NCI-H2081 treated with DMSO at 0.1 percent for 48 hours (cell line): ENCODE data around the gene MYO5B.

ENCODE experiments used
- DNase-seq: peaks from one replicate; lab custom pipeline; 2025; lab: John Stamatoyannopoulos, UW

Gene MYO5B

DNA sequence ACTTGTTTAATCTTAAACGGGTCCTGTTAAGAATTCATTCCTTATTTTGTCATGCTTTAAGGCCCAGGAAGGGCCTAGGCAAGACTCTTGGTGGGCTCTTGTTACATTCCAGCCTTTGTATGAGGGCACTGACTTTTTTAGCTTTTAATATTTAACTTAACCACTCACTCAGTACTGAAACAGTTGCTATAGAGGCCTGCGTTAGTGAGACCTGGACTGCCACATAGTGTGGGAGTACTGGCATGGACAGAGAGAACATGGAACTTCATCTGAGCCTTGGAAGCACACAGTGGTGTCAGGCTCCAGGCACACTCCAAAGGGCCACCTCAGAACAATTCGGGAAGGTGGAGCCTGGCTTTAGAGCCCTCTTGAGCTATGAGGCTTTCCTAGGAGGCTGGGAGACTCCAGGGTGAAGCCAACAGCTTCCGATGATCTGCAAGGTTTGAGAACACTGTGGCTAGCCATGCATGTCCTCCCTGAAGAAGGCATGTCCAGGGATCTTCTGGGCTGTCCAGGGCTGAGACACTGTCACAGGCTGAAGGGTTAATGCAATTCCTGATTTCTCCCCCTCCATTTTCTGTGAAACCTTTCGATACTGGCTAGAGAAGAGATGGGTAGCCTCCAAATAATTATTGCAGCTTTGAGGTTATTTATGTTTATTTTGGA, 226.2 kb downstream of the MYO5B start:
- no peak for DNase-seq

DNA sequence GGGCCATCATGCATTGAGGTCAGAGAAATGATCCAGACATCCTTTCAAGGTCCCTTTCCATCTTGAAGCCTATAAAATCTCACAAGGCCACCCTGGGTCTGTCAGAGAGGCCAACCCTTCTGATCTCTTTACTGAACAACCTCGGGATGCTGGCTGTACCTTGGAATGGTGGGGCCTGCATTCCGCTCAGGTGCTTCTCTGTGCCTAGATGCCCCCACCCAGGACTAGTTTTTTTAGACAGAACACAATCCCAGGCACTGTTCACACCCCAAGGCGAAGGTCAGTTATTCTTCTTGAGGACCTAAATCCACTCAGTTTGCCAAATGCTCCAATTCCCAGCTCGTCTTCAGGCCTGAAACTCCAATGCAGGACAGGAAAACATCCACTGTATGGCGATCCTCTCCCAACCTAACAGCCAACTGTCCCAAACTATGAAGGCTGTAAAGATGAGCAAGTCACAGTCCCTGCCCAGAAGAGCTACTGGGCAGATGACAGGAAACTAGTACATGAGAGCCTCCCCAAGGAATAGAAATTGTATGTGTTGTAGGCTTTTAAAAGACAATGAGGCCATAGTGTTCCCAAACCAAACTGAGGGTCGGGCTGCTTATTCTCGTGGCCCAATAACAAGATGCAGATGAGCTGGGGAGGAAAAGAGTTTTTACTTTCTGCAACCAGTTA, 227.2 kb downstream of the MYO5B start:
- DNase-seq, result no peak

DNA sequence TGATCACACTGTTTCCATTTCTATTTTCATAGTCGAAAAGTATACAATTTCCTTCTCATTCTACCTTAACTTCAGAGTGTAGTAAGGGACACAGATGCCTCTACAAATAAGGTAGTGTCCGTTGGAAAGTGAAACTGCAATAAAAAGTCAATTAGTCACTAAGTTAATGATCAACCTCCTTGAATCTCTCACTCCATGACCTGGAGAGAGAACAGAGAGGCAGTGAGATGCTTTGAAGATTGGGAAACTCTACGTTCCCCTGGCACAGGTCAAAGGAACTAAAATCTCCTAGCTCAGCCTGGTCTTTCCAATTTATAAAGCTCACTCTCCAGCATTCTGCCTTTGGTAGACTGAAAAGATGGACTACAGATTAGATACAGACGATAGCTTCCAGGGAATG, 227.8 kb downstream of the MYO5B start:
- DNase-seq, result no peak

DNA sequence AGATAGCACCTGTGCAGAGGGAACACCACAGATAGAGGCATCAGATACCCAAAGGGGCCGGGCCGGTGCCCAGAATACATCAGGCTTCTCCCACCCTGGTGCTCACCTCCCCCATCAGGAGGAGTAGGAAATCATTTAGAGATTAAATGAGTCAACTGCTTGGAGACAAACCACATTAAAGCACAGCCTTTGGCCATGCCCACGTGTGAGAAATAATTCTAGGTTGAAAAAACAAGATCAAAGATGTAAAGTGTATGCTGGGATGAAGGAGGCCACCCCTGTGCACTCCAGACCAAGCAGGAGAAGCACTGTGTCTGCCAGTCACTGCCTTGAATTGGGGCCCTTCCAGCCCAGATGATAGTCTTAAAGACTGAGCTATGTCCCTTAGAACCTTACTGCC, 228.9 kb downstream of the MYO5B start:
- DNase-seq, result no peak

DNA sequence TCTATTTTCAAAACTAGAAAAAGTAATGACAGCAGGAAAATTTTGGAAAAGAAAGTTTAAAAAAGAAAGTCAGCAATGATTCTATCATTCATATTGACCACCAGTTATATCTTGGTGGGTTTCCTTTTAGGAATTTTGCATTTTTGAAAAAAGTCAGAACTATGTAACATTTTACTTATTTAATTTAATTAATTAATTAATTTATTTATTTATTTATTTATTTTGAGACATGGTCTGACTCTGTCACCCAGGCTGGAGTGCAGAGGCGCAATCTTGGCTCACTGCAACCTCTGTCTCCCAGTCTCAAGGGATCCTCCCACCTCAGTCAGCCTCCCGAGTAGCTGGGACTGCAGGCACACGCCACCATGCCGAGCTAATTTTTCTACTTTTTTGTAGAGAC, 231.7 kb downstream of the MYO5B start:
- DNase-seq, result no peak

DNA sequence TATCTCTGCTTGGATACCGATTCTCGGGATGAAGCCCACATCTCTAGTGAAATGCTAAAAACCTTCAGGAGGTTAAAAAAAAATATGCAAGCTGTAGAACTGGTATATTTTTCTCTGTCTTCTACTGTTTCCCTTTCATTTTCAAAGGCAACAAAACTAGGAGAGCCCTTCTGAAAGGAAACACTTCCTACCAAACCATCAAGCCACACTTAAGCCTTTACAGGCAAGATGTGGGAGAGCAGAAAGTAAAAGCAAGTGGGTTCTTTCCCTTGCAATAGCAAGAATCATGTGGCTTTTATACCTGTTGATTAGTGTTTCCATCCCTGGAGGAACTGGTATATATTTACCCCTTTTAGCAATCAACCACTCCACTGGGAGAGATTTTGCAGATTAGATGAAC, 233.7 kb downstream of the MYO5B start:
- DNase-seq, result no peak

DNA sequence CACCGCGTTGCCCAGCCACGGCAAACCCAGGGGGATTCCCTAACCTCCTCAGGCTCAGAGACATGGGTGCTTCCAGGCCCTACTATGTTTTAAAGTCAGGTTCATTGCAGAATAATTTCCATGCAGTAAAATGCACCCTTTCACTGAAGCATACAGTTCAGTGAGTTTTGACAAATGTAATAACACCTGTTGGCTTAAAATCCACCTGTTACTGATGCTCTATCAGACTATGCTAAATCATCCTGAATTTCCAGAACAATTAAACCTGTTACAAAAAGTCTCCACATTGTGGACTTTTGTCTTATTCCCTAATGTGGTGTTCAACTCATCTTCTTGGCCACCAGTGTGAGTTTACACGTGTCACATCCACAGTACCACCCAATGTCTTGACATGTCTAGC, 234.6 kb downstream of the MYO5B start:
- no peak for DNase-seq

DNA sequence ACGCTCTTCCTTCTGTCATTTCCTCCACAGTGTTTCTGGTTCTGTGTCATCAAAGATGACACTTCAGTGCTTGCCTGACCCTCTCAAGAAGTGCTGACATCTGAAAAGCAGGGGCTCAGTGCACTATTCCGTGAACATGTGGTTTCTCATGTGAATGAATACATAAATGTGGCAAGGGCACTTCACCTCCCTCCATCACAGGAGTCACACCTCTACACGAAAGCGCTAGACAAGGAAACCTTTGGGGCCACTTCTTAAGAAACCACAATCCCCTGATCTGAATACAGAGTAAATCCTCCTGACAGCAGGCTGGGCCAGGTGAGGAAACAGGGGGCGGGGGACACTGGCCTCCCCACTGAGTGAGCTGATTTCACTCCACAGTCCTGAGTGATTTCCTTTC, 235.8 kb downstream of the MYO5B start:
- no peak for DNase-seq

DNA sequence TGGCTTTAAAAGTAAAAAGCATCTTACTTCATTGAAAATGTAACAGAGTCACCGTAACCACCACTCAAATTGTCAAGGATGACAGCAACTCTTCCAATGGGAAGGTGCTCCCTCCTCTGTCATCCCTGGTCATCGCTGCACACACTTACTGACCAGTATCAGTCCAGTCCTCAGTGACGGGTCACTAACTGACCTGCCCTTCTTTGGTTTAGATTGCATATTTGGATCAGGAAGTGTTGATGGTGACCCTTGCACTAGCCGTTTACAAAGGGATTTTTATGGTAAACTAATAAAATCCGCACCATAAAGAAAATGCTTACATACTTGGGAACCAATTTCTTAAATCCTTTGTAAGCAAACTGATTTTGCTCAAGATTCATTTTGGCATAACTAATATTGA, 239.7 kb downstream of the MYO5B start:
- no peak for DNase-seq

DNA sequence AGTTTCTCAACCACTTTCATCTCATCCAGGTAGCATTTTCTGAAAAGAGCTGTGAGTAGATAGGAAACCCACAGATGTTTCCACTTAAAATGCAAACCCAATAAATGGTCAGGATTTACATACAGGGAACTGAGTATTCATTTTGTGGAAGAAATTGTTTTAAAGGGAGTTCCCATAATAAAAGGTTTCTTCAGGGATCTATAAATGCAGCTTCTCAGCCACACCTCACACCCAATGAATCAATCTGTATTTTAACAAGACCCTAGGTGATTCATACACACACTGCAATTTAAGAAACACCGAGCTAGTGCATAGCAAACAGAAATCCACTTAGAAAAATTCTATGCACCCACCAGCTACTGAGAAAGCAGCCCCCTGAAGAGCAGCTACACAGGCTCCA, 241.6 kb downstream of the MYO5B start:
- no peak for DNase-seq

DNA sequence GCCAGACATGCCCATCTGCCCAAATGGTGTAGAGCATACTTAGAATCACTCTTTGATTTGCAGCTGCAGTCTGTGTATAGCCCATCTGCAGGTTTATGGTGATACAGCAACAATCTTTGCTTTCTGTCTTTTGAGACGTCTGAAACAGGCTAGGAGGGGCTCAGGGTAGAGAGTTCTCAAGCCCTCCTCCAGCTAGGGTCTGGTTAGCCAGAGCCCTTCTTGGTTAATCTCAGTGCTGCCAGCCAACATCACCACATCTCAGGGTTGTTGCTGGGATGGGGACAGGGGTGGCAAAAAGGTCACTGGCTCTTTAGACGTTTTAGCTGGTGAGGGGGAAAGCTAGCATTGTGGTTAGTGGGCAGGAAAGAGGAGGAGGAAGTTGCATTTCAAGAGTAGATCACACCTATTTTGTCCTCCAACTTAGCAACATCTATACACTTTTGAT, 245.0 kb downstream of the MYO5B start:
- DNase-seq, result no peak

DNA sequence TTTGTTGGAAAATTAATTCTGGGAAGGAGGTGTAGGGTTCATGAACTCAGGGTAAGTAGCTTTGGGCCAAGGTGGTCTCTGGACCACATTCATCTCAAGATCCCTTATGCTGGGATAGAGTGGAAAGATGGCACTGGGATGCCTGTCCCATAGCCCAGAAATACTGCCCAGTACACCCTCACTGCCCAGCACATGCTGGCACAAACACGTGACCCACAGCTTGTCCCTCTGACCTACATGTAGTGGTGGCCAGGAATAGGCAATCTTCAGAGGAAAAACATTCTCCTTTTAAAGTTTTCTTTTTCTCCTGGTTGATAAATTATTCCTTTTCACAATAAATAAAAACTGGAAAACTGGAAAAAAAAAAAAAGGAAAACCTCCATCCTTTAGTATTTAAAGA, 246.0 kb downstream of the MYO5B start:
- DNase-seq, result no peak

DNA sequence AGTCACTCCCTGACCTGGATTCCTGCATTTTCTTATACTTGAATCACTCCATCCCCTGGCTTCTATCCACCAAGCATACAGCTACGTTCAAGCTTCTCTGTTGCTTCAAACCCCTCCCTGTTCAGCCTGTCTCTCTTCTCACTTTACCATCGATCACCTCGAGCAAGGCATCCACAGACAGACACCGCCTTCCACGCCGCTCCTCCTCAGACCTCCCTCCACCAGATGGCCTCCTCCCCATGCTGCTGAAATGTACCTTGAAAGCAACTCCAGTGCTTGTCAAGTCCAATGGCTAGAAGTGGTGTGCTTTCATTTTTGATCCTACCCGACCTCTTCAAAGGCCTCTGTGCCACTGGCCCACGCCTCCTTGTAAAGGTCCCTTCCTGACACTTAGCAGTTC, 250.3 kb downstream of the MYO5B start:
- no peak for DNase-seq

DNA sequence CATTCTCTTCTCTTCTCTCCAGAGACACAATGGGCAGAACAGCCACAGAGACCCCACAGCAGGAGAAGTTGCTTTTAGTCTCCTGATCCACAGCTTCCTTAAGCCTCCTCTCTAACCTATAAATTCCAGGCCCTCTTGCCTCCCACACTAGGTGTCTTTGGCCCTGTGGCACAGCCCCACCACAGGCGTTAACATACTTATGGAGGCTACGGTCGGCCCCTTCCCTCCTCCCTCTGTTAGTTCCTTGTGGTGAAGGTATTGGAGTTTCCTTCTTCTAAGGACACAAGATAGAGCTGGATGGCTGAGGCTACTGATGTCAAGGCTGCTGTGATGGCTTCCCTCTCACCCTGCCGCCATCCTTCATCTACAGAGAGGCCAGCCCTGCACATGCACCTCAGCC, 258.1 kb downstream of the MYO5B start:
- DNase-seq, result no peak

DNA sequence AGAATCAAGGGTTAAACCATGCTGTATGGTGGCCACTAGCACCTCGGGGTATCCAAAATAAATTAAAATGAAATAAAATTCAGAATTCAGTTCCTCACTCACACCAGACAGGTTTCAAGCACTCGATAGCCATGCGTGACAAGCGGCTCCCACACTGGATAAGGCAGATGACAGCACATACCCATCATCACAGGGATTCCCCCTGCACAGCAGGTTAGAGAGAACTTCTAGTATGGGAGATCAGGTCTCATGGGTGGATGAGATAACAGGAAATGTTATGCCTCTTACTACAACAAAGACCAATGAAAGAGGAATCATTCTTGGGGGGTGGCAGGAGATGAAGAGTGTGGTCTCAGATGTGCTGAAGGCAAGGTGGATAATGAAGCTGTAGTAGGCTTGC, 259.7 kb downstream of the MYO5B start:
- DNase-seq, result no peak

DNA sequence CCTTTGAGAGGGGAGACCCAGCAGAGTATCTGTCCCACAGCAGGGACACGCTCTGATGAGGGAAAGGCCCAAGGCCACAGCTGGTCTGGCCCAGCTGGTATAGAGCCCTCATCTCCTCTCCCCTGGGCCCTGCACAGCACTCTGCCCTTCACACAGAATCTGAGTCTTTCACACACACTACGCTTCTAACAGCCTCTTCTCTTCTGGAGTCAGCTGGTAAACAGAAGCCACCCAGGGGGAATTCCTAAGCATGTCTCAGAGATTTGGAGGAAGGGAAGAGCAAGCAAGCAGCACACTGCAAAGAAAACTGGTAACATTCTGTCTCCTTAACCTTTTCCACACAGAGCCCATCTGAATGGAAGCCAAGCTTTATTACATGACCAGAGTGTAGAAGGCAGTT, 260.5 kb downstream of the MYO5B start:
- DNase-seq, result no peak

DNA sequence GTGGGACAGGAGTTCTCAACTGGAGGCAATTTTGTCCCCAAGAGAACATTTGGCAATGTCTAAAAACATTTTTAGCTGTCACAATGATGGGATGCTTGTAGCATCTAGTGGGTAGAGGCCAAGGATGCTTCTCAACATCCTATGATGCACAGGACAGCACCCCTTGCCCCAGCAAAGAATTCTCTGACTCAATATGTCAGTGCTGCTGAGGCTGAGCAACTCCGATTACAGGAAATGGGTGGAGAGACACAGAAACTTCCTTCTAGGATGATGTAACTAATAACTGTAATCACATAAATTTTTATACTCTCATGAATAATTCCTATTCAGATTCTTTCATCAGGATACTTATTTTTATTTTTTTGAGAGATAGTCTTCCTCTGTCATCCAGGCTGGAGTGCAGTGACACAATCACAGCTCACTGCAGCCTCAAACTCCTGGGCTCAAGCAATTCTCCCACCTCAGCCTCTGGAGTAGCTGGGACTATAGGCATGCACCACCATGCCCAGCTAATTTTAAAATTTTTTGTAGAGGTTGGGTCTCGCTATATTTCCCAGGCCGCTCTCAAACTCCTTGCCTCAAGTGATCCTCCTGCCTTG, 261.3 kb downstream of the MYO5B start:
- DNase-seq, result no peak

DNA sequence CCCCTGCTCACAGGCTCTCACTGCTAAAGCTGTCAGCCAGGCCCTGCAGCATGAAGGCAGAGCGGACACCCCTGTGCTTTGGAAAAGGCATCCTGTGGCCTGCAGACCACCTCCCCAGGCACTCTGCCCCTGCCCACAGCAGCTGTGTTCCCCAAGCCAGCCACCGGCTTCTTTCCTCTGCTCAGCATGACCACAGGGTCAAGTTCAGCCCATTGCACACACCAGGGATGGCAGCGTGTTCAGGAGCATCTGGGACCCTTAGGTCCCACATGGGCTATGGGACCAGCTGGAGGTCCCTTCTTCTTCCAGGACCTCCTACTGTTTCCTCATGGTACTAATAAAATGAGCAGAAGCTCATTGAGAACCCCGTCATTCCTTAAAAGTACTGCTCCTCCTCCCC, 263.2 kb downstream of the MYO5B start:
- no peak for DNase-seq

DNA sequence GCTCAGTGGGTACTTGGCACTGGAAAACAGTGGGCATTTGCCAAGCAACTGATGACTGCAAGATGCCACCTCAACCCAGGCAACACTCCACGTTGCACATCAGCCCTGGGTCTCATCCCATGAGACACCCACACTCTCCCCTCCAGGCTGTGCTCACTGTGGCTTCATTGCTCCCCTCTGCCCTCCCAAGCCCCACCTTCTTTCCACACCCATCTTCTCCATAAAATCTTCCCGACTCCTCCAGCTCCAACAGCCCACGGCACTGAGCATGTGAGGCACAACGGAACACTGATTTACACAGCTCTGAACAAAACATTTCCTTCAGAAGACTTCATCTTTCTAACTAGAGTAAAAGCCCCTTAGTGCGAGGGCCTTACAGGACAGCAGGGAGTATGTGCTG, 263.8 kb downstream of the MYO5B start:
- no peak for DNase-seq

DNA sequence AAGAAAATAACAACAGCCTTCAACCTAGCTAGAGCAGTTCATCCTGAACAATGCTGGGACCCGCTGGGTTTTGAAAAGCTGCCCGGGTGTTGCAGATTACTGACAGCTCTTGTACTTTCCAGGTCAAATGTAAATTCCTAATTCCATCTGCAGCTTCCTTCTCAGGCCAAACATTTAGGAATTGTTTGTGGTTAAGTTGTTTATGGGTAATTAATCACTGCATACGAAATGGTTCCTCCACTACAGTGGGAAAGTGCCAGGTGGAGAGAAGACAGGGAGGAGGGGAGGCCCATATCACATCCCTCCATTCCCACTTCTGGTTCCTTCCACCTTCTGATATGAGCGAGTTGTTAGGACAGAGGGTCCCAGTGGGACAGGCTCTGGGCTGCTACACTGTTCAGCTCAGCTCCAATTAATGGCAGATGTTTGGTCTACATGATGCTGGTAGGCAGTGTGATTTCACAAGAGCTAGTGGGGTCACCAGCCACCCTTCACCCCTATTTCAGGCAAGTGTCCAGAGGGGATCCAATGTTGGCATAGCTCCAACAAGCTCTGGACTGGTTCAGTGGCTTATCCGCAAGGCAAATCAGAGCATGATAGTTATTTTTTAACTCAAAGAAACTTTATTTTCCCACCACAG, 268.7 kb downstream of the MYO5B start:
- no peak for DNase-seq

DNA sequence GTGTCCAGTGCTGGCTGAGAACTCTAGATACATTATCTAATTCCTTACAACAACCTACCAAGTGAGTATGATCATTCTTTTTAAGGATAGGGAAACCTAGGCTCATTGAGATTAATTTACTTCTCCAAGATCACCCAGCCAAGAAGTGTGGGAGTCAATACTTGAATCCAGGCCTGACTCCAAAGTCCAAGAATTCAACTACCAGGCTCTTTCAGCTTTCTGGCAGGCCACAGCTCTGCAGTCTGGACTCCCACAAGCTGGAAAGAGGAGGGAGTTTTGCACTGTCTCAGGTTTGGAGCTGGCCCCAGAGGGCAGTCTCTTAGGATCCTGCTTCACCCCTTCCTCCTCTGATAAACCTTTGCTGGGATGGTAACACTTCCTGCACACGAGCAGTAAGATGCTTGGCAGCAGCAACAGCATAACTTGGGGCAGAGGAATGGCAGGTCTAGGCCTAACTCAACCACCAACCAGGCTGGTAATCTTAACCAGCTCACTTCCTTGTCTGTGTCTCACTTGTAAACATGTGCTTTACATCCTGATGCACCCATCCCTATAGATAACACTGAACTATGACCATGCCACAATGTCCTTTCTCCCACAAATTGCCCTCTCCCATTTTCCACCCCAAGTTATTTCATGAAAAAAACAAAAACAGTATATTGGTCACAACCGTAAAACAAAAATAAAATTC, 270.5 kb downstream of the MYO5B start:
- DNase-seq, result no peak

DNA sequence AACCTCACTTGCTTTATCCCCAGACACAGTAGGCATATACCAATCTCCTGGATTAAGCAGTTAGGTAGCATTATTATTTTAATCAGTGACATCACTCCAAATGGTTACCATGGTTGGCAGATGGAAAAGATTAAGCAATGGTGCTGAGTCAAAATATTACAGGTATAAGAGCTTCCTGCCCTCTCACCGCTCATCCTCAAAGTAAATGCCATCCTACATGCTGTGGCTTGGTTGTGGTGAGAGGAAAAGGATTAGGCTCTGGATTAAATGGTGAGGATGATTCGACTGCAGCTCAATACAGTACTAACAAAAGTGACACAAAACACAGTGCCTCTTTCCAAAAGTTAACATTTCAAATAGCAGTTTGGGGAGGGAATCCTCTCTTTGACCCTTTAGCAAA, 272.7 kb downstream of the MYO5B start:
- DNase-seq, result no peak
